Fibroblast of lung (primary cell): ENCODE data around the gene SPATA21. TPM values are rescaled to one million over a fixed set of nuclear protein-coding genes. Genes with fewer than 3 reads are reported as not detected.
A peak's percentile ranks its signal among the peaks of the same experiment; 100 is the strongest.

ENCODE experiments used
- DNase-seq, 2 donors: peaks; one replicate each; pipeline versions ENCODE4 v3.0.0 to v3.0.0-alpha.2; 2010; ENCODE audit warnings: low read depth in 2 of 2
- H2AFZ ChIP-seq: 2 replicates; pipeline ENCODE4 v1.5.1; 2012; ENCODE audit warnings: low read length, control low read depth, inconsistent platforms
- H3K27ac ChIP-seq: 2 replicates; pipeline ENCODE4 v1.5.1; 2011; ENCODE audit warnings: low read length, control low read depth; ENCODE audit not compliant: insufficient read depth
- H3K27me3 ChIP-seq: 2 replicates; pipeline ENCODE4 v1.5.1; 2011; ENCODE audit warnings: mild to moderate bottlenecking, low read length; ENCODE audit not compliant: control insufficient read depth, insufficient read depth
- H3K36me3 ChIP-seq: 2 replicates; pipeline ENCODE4 v1.5.1; 2011; ENCODE audit warnings: low read length; ENCODE audit not compliant: control insufficient read depth, insufficient read depth
- H3K4me1 ChIP-seq: 2 replicates; pipeline ENCODE4 v1.5.1; 2011; ENCODE audit warnings: low read length; ENCODE audit not compliant: control insufficient read depth, insufficient read depth; ENCODE audit errors: extremely low read depth
- H3K4me2 ChIP-seq: 2 replicates; pipeline ENCODE4 v1.5.1; 2011; ENCODE audit warnings: low read length, control low read depth; ENCODE audit not compliant: insufficient read depth; ENCODE audit errors: extremely low read depth
- H3K4me3 ChIP-seq, 4 experiments: fragments of 200-600 bp in 1 of 4; sonication (generic) in 1 of 4; replicated peaks in 1 of 4; 2 replicates each; pipeline ENCODE4 v1.5.1; 2011 to 2016; ENCODE audit warnings: low read length in 4 of 4, low read depth in 3 of 4, mild to moderate bottlenecking in 3 of 4, control low read depth in 2 of 4, inconsistent platforms in 1 of 4, mixed read lengths in 1 of 4; ENCODE audit not compliant: insufficient read depth in 1 of 4; ENCODE audit errors: control extremely low read depth in 1 of 4
- H3K79me2 ChIP-seq: 2 replicates; pipeline ENCODE4 v1.5.1; 2012; ENCODE audit warnings: mild to moderate bottlenecking, low read length, inconsistent platforms; ENCODE audit not compliant: control insufficient read depth, insufficient read depth
- H3K9ac ChIP-seq: 2 replicates; pipeline ENCODE4 v1.5.1; 2011; ENCODE audit warnings: mild to moderate bottlenecking, low read length, control low read depth; ENCODE audit not compliant: insufficient read depth
- H3K9me3 ChIP-seq: 2 replicates; pipeline ENCODE4 v1.5.1; 2012; ENCODE audit warnings: low read depth, low read length; ENCODE audit not compliant: control insufficient read depth, insufficient read depth
- H4K20me1 ChIP-seq: 2 replicates; pipeline ENCODE4 v1.5.1; 2011; ENCODE audit warnings: low read length; ENCODE audit not compliant: control insufficient read depth, insufficient read depth; ENCODE audit errors: extremely low read depth
- EZH2 ChIP-seq: IDR thresholded peaks from 2 replicates; pipeline ENCODE4 v1.5.1; 2012; ENCODE audit warnings: low read length, control low read depth, mild to moderate bottlenecking; ENCODE audit errors: missing control alignments
- polyA plus RNA-seq, 2 donors: library from polyadenylated mRNA; depleted of rRNA in 1 of 2; stranded (reverse) in 1 of 2; unstranded in 1 of 2; fragments of >200 nt; gene quantifications; 2 replicates each; pipeline ENCODE4 v1.2.1, GENCODE V29; 2011 to 2012; ENCODE audit warnings: missing spikeins in 1 of 2
- total RNA-seq: library from RNA; depleted of rRNA; stranded (reverse); fragments of >200 nt; gene quantifications from 2 replicates; pipeline ENCODE4 v1.2.1, GENCODE V29; 2014
- TF ChIP-seq, protein P1 (sequence below), 2 donors: IDR thresholded peaks in 1 of 2; conservative IDR thresholded peaks in 1 of 2; 1 replicate in 1 of 2; 2 replicates in 1 of 2; pipeline ENCODE4 v1.5.1; 2011 to 2012; ENCODE audit warnings: low read length in 2 of 2, control low read depth in 1 of 2, inconsistent platforms in 1 of 2, low read depth in 1 of 2, mild to moderate bottlenecking in 1 of 2

SPATA21 gene
- total and polyA plus RNA-seq, 2 donors (not counting 1 experiment from before 2014, with no cell fraction given) = not detected

DNA sequence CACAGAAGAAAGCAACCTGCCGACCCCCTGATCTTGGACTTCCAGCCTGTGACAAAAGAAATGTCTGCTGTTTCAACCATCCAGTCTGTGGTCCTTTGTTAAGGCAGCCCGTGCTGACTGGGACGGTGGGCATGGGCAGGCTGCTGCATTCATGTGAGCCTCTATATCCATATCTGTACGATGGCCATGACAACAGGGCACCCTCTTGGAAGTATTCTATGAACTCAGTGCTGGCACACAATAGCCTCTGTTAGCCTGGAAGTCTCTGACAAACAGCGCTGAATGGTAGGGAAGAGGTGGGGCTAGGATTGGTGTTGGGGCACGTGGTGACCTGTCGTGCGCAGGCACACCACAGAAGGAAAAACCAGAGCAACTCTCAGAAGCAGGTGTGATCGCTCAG, 30.4 kb downstream of the SPATA21 start:
- H3K4me2 ChIP-seq = no peak overlapping the region
- H3K4me3 ChIP-seq = no peak overlapping the region
- no peaks in the 10 kb centered on the region for H3K9me3 ChIP-seq
- H3K27ac ChIP-seq = no peak overlapping the region
- H3K27me3 ChIP-seq = peaks cover 3% of the 10 kb centered on the region
- no peaks in the 10 kb centered on the region for H3K79me2 ChIP-seq
- H3K9ac ChIP-seq = no peak overlapping the region
- H2AFZ ChIP-seq = no peak overlapping the region
- H4K20me1 ChIP-seq = no peaks in the 10 kb centered on the region
- no peak for DNase-seq
- no peaks in the 10 kb centered on the region for H3K4me1 ChIP-seq
- TF ChIP-seq EZH2 = no peak
- no peaks in the 10 kb centered on the region for H3K36me3 ChIP-seq

DNA sequence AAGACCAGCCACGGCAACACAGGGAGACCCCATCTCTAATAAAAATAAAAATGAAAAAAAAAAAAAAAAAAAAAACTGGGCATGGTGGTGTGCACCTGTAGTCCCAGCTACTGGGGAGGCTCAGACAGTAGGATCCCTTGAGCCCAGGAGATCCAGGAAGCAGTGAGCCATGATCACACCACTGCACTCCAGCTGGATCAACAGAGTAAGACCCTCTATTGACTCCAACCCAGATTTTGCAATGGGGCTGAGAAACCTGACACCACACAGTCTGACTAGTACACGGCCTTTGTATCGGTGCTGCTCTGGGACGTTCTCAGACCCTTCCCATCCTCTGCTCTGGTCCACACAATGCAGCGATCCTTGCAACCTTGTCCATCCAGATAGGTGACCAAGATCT, 31.8 kb downstream of the SPATA21 start:
- H3K9me3 ChIP-seq = no peaks in the 10 kb centered on the region
- no peaks in the 10 kb centered on the region for H4K20me1 ChIP-seq
- no peaks in the 10 kb centered on the region for H3K79me2 ChIP-seq
- H2AFZ ChIP-seq = no peak overlapping the region
- TF ChIP-seq EZH2 = no peak
- TF ChIP-seq, protein P1, sequence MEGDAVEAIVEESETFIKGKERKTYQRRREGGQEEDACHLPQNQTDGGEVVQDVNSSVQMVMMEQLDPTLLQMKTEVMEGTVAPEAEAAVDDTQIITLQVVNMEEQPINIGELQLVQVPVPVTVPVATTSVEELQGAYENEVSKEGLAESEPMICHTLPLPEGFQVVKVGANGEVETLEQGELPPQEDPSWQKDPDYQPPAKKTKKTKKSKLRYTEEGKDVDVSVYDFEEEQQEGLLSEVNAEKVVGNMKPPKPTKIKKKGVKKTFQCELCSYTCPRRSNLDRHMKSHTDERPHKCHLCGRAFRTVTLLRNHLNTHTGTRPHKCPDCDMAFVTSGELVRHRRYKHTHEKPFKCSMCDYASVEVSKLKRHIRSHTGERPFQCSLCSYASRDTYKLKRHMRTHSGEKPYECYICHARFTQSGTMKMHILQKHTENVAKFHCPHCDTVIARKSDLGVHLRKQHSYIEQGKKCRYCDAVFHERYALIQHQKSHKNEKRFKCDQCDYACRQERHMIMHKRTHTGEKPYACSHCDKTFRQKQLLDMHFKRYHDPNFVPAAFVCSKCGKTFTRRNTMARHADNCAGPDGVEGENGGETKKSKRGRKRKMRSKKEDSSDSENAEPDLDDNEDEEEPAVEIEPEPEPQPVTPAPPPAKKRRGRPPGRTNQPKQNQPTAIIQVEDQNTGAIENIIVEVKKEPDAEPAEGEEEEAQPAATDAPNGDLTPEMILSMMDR (conservative IDR thresholded peaks at IDR 0.05 in 1 of 2, IDR thresholded peaks at IDR 0.05 in 1 of 2; ENCODE audit: low read depth in 1 of 2, low read length in 2 of 2) = no peak
- H3K4me2 ChIP-seq = no peak overlapping the region
- no peaks in the 10 kb centered on the region for H3K36me3 ChIP-seq
- H3K27me3 ChIP-seq = no peaks in the 10 kb centered on the region
- H3K4me3 ChIP-seq = no peak overlapping the region
- no peaks in the 10 kb centered on the region for H3K4me1 ChIP-seq
- peak in 1 of 2 donors; percentile 10 for DNase-seq
- H3K9ac ChIP-seq = no peak overlapping the region
- no peak overlapping the region for H3K27ac ChIP-seq

DNA sequence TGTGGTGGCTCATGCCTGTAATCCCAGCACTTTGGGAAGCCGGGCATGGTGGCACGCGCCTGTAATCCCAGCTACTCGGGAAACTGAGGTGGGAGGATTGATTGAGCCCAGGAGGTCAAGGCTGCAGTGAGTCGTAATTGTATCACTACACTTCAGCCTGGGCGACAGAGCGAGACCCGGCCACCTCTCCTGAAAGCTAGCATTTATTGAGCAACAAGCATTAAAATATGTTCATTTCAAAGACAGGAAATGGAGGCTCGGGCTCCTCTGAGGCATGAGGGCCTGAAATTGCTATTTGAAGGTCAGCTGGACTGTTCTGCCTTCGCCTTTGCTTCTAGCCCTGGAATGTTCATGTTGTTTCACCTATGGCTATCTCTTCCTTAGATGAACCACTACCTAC, 34.5 kb downstream of the SPATA21 start:
- Histone ChIP-seq H2AFZ (no peak overlapping the region), H3K36me3 (peaks cover 2% of the 10 kb centered on the region), H3K4me1 (no peaks in the 10 kb centered on the region), H3K27me3 (no peaks in the 10 kb centered on the region), H3K4me3 (no peak overlapping the region), H3K9me3 (no peaks in the 10 kb centered on the region), H3K9ac (no peak overlapping the region), H3K27ac (no peak overlapping the region), H3K79me2 (no peaks in the 10 kb centered on the region), H4K20me1 (no peaks in the 10 kb centered on the region), H3K4me2 (no peak overlapping the region)
- no peak for DNase-seq
- TF ChIP-seq, protein P1 (conservative IDR thresholded peaks at IDR 0.05 in 1 of 2, IDR thresholded peaks at IDR 0.05 in 1 of 2; ENCODE audit: low read depth in 1 of 2, low read length in 2 of 2) = no peak
- TF ChIP-seq EZH2 = no peak
